NCI-H526 treated with DMSO at 0.1 percent for 48 hours (cell line): ENCODE results near the gene FMN1.

ENCODE experiments used
- DNase-seq: peaks from one replicate; lab custom pipeline; 2025; lab: John Stamatoyannopoulos, UW

The FMN1 gene

DNA sequence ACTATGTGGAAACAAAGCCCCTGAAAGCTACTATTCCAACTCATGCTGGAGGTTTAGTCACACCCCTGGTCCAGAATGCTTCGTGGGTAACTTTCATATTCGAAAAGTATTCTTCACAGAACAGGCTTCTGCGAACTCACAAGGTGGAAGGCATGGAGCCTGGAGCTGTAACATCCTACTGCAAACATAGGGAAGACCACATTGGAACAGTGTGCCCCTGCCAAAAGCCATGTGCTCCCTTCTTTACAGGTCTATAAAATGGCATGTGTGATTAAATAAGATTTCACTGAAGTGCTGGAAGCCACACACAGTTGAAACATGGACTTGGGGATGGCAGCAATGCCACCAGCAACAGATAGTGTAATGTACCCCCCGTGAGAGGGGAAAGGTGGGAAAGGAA lies 370.8 kb downstream of the FMN1 start:
- DNase-seq: no peak

DNA sequence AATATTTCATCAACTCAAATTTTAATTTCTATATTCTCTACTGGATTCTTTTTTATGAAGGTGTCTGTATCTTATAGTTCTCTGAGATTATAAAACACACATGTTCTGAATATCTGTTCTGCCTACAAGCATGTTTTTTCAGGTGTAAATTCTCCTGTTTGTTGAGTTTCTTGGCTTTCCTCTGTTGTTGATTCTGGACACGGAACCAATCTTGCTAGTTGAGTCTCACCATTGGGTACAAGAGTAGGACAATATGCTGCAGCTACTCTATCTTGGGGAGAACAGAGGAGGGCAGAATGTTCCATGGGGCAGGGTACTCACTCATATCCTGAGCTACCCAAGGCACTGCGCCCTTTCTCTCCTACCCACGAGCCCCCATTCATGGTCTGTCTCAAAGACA lies 371.8 kb downstream of the FMN1 start:
- DNase-seq: no peak

DNA sequence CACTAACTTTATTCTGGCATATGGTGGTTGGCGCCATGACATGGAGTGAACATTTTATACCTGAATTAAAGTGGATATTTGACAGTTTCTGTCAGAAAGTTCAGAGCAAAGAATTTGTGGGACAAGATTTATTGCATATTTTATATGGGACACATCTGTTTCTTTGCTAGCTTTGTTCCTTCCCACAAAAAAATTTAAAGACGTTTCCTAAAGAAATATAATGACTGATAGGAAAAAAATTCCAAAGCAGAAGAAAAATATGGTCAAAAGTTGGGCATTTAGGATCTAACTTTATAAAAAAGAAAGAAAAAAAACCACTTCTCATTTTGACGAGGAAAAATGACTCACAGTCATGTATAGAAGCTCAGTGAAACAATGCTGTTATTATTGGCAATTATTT lies 375.1 kb downstream of the FMN1 start:
- no peak for DNase-seq

DNA sequence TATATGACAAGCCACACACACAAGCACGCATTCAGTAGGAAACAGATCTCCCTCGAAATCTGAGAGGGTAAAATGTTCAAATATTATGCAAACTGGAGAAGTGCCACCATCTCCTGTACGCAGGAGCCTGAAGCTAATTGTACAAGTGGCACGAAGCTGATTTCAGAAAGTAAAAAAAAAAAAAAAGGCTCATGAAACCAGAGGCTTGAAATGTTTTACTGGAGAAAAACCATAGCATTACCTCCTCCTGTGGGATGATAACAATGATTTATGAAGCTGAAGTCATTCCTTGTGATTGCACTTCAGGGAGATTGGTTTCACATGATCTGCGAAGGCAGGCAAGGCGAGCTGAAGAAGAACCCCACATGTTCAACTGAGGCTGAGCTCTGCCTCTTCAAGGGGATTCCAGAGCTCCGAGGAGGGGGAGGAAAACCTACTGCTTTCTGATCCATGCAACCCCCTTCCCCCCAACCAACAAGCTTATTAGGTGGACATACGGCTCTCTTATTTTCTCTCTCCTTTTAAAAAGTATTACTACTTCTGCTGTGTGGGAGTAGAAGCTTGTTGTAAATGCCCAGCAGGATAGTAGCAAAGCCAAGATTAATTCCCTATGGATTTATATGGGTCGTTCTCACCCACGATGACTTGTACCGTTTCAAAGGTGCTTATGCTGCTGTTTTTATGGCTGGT lies 375.6 kb downstream of the FMN1 start:
- peak; percentile 89 for DNase-seq

DNA sequence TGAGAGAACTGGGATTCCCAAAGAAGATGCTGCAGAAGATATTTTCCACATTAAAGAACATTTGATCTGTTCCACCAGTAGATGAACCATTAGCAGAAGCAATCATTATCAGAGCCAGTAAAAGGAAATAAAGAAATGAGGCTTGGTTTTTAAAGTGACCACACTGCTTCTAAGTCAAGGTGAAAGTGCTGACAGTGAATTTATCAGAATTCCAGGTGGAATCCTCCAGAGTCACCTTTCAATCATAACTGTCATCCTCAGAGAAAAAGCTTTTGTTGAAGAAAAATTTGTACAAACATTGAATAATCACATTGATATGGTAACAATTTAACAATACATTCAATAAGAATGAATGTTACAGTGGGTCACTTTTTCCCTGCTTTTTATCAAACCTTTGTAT lies 376.9 kb downstream of the FMN1 start:
- DNase-seq: no peak

DNA sequence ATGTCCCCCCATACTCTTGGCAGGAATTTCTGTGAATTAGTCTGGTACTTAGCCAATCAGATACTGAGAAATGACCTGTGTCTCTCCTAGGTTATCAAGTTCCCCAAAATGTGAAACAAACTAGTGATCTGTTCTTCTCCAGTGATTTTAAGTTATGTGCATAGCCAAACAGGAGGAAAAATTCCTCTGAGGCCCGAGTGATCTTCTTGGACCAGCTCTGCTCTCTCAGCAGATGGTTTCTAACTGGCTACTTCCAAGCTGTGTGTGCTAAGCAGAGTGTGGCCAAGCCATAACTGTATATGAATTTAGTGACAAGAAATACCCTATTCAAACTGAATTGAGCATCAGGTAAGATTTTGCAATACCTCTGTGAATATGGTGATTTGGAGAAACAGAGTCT lies 387.2 kb downstream of the FMN1 start:
- DNase-seq: no peak

DNA sequence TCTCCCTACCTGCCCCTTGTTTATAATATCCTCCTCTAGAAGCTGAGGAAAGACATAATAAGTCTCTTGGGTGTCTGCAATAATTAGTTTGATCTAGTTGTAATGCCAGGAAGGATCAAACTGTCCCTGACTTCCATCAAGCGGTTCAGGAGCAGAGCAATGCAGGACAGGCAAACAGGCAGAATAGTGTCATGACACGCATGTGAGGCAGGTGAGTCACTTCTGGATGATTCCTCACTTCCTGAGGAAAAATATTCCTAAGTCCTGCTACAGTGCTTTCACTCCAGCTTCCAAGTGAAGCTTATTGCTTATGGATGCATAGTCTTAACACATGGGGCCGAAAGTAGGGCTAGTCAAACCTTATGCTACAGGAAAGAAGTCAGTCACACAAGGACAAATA lies 390.9 kb downstream of the FMN1 start:
- no peak for DNase-seq

DNA sequence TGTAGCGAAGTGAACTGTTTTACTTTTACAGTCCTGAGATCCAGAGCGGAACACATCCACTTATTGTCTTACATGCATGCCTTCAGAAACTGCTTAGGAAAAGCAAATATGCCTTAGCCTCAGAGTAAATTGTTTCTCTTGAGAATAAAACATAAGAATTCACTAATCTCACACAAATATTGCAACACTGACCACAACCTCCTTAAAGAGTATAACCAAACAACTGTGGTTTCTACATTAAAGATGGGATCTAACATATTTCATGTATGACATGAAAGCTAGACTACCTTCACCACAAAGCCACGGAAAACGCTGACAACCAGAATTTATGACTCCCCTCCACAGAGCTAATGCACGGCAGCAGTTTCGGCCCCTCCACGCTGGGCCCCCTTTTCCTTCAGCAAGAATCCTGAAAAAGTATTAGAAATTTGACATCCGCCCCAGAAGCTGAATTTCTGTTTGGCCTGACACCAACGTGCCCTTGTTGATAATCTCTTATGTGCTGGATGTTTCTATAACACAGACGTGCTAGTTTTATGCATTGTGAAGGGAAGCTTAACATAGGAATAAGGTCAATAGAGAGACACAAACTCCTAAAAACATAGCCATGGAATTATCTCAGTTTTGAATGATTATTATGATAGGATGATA lies 392.1 kb downstream of the FMN1 start:
- DNase-seq: no peak

DNA sequence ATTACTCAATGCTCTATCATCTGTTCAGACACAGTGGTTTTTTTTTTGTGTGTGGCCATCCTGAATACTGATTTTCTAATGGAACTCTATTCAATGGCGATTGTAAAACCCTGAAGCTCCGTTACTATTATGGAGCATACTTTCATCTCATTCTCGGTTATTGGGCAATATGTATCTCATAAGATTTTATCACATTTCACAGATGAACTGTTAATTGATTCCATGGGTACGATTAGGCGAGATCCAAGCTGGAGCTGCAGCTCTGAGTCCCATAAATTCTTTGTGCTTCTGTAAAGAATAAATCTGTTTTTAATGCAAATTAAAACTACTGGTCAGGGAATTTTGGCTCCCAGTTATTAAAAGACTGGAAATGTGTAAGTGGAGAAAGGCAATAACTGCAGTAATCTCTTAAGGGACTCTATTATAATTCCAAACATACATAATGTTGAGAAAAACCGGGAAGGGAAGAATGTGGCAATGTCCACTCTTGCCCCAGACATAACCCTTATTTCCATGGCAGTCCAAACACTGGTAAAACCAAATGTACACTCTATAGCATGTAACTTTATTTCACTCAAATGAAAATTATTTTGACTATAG lies 394.5 kb downstream of the FMN1 start:
- DNase-seq: no peak

DNA sequence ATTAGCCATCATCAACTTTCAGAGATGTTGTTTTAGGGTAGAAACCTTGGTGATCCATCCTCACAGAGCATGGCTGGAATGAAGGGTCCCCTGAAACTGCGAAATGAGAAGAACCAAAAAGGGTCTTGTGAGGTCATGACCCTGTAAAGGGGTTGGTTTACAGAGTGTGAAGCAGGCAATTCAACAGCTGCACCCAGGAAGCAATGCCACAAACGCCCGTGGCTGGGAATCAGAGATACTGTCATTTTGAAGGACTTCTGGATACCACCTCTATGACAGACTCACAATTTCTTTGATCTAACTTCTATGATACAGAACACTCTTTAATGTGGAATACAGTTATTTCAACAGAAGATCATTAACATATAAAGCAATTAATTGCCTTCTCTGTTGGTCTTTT lies 397.7 kb downstream of the FMN1 start:
- DNase-seq: no peak

DNA sequence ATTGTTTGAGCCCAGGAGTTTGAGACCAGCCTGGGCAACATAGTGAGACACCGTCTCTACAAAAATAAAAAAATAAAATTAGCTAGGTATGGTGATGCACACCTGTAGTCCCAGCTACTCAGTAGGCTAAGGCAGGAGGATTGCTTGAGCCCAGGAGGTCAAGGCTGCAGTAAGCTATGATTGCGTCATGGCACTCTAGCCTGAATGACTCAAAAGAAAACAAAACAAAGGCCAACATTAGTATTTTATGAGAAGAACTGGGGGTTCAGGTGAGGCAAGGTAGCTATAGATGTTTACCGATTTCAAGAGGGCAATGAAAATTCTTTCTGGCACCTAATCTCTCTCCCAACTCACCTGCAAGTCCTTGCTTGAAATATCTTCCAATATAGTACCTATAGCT lies 399.5 kb downstream of the FMN1 start:
- DNase-seq: no peak

DNA sequence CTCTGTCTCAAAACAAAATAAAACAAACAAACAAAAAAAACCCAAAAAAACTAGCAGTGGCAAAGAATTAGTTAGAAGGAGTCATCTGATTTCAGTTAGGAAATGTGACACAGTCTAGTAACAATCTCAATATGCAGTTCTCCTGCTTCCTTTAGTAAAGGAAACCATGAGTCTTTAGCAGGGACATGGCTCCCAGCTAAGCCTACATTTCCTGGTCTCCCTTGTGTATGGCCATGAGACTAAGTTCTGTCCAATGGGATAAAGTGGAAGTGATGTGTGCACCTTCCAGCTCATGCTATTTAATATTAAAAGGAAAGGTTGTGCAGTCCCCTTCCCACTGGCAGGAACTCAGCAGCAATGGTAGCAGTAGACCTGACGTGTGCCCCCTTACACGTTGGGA lies 402.1 kb downstream of the FMN1 start:
- no peak for DNase-seq

DNA sequence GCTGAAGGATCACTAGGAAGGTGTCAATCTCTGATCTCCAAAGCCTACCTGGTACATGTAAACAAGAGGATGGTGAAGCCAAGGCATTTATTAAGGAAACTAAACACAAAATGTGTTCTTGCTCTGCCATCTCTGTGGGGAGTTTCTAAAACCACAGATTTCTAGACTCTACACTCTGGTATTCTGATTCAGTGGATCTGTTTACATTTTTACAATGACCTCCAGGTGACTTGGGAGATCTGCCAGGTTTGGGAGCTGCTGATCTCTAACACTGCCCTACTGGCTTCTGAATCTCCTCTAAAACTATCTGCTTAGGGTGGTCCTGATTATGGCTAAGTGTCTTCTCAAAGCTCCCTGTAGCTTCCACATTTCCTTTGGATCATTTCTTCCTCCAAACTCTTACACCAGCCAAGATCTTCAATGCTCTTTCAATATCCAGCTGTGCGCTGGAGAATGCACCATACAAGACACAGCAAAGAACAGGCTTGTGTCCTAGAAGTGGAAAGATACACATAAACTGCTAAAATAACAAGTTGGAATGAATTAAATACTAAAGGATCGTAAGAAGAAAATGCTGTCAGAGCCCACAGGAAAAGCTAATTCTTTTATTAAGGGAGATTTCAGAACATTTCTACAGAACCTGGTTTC lies 404.0 kb downstream of the FMN1 start:
- DNase-seq: no peak

DNA sequence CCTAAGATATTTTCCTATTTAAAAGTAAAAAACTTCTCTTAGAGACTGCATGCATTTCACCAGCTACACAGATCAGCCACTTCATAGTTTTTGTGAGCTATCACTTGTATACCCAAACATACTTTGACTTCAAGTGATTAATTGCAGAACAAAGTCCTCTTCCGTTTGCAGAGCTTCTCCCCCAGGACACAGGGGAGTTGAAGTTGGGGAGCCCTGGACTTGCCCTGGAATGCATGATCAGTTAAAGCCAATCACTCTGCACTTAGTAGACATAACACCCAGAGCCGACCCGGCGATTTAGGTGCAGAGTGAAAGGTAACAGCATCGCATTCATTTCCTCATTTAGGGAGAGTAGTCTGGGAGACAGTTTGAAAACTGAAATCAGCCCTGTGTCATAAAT lies 406.6 kb downstream of the FMN1 start:
- no peak for DNase-seq

DNA sequence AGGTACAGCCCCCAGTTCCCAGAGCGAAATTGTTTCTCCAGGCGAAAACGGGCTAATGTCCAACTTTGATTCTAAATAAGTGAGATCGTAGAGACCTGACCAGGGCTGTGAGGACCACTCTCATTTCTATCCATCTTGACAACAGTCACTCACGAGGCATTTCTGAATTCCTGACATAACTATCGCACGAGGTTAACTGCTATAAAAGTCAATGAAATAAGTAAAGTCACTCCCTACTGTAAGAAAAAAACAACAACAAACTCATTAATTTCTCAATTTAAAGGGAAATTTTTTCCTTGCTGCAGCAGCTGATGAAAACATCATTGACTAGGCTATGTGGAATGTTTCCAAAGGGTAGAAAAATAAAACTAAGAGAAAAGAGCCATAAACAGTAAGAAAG lies 407.6 kb downstream of the FMN1 start:
- no peak for DNase-seq

DNA sequence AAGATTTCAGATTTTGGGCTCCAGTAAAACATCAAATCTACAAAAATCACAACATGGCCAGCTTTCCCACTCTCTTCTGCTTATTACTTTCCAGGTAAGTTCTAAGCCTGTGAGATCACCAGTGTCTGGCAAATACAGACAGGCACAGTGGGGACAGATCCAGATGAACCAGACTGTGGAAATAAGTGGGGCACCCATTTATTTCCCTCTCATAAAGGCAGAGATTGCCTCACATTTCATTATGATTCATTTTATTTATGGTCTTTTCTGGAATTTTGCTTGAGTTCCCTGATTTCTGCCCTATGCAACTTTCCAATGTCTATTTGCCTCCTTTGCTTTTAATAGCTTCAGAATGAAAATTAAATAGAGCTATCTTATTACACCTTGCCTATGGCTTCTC lies 409.9 kb downstream of the FMN1 start:
- DNase-seq: no peak

DNA sequence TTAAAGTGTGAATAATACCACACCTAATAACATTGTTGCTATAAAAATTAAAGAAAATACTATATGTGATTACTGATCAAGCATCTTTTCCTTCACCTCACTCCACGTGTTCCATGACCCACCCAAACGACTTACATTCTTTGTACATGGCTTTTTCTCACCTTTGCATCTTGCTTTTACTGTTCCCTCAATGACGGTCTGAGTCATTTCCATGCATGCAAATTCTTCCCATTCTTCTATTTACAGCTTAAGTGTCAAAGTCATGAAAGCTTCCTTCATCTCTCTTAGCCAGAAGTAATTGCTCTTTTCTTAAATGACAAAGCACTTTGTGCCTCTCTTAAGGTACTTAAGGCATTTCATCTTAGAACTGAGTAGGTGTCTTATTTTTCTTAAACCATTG lies 412.7 kb downstream of the FMN1 start:
- DNase-seq: peak; percentile 21

DNA sequence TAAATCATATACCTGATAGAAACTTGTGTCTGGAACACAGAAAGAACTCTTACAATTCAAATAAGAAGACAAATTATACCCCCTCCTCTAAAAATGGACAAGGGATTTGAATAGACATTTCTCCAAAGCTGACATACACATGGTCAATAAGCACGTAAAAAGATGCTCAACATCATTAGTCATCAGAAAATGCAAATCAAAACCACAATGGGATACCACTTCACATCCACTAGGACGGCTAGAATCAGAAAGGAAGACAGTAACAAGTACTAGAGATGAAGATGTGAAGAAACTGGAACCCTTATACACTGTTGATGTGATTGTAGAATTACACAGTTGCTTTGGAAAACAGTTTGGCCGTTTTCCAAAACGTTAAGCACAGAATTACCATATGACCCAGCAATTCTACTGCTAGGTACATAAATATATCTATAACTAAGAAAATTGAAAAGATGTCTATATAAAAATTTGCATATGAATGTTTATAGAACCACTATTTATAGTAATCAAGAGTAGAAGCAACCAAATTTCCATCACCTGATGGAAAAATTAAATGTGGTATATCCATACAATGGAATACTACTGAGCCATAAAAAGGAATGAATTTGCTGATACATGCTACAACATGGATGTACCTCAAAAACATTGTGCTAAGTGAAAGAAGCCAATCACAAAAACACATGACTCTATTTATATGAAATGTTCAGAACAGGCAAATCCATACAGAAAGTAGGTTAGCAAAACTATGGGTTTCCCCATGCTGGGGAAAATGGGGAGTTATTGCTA lies 415.9 kb downstream of the FMN1 start:
- DNase-seq: peak; percentile 54

DNA sequence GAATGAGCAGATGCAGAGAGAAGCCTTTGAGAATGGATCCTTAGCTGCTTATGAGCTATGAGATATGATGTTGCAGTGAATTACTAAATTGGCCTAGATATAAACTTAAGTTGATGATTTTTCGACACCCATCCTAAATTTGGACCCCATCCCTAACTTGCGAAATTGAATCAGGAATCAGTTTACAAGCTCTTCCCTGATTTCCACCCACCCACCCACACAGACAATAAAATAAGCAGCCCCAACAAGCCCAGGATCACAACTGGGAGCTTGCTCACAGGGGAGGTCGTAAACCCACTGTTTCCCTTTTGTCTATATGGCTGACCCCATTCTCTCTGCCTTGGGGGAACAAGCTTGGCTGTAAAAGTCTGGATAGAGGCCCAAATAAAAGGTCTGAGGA lies 419.4 kb downstream of the FMN1 start:
- no peak for DNase-seq

DNA sequence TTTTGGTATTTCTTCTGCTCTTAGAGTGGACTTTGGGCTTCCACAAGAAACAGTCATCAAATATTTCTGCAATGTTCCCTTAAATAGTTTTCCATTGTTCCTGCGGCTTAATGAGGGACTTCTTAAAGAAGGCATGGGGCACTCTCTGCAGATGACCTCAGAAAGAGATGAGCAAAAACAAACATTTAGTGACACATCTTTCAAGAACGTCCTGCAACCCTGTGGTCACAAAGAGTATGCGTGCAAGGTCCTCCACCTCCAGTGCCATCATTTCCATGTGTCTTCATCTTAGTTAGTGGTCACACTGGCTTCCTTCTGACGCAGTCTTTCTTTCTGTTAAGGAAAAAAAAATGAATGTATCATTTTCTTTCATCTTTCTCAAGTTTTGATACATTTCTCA lies 420.5 kb downstream of the FMN1 start:
- no peak for DNase-seq

DNA sequence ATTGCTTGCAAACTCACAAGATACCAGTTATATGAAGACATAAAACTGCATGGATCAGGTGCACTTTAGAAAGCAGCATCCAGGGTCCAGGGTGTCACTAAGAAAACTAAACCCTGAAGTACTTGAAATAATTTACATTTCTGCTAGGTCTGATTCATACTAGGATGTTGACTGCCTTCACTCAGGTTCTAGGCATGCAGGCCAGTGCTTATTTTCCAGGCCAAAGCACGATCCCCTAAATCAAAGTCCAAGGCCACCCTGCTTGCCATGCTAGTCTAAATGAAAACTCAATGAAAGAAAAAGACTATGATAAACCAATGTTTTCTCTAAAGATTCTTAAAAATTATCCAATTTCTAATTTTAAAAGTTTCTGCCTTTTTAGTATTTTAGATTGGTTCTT lies 427.3 kb downstream of the FMN1 start:
- DNase-seq: no peak

DNA sequence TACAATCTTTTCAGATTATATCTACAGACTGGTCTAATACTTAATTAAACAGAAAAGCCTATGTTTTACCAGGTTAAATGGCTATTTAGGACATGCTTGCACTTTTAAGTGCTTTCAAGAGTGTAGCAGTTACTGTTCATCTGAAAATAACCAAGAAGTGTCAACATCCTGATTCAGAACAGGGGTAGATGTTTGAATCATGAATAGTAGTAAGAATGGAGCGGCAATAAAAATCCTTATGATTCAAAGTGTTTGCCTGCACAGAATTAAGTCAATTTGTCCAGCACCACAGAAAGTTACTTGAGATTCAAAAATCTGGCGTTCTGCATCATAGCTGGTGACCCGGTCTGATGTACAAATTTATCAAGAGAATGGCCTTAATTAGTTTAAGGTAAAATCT lies 428.4 kb downstream of the FMN1 start:
- no peak for DNase-seq

DNA sequence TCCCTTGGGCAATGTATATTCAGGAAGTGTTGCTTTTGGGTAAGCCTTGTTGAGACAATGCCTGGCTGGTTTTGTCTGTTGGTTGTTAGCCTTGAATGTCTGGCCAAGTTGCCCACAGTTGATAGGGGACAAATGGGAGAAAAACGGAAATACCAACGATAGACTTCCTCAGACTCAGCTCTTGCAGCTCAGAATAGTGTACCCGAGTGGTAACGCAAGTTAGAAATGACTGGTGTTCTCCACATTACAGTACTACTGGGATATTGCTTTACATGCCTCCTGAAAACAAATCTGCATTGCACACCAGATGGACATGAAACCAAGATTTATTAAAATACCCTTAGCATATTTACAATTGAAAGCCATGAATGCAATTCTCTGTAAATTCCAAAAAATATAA lies 429.3 kb downstream of the FMN1 start:
- no peak for DNase-seq
